Esophagus muscularis mucosa (tissue), 3 donors: Measurements from ENCODE around the gene SHISA6.

Experiments used
- CTCF ChIP-seq, 3 experiments: fragments of 200-600 bp in 2 of 3; fragments of 450-650 bp in 1 of 3; sonication (generic) in 2 of 3; IDR thresholded peaks; one replicate each; pipeline ENCODE4 v1.5.1; 2017 to 2019; ENCODE audit warnings: antibody characterized with exemption in 3 of 3, mild to moderate bottlenecking in 2 of 3, moderate library complexity in 1 of 3
- POLR2A ChIP-seq: fragments of 450-650 bp; IDR thresholded peaks from one replicate; pipeline ENCODE4 v1.6.1; 2017; ENCODE audit warnings: antibody characterized with exemption, moderate library complexity, mild to moderate bottlenecking, low read depth
- POLR2AphosphoS5 ChIP-seq, 2 donors: sonication (generic); formaldehyde crosslinking; IDR thresholded peaks; one replicate each; pipeline ENCODE4 v1.6.1; 2017; ENCODE audit warnings: antibody characterized with exemption in 2 of 2

- TF ChIP-seq POLR2A (no peak), CTCF (IDR thresholded peaks at IDR 0.05) (no peak), POLR2AphosphoS5 (IDR thresholded peaks at IDR 0.05) (no peak)
These were observed 143.1 kb downstream of the SHISA6 start for GRCh38 chr17:11384131-11384530.
